HG02840 (cell line): Measurements from ENCODE around the gene C11orf98.
"Not testable (repeated sequence)": the region's sequence is repeated elsewhere in the genome, so short reads cannot be mapped to it uniquely, and the experiment has no call there.

Experiments used
- ATAC-seq: cut with Tn5 transposase; IDR thresholded peaks from one replicate; pipeline ENCODE4 v1.9.1; 2021; ENCODE audit warnings: mild to moderate bottlenecking, moderate library complexity, moderate number of reproducible peaks; ENCODE audit not compliant: unreplicated experiment, low FRiP score

Gene C11orf98

GRCh38 chr11:62687508-62688396 lies 22.7 kb upstream of the C11orf98 start:
- no peak for ATAC-seq

- ATAC-seq, result no peak
Observed at GRCh38 chr11:62682518-62682917, 17.5 kb upstream of the C11orf98 start.

- no peak for ATAC-seq
Observed at GRCh38 chr11:62680825-62681240, 15.8 kb upstream of the C11orf98 start.

GRCh38 chr11:62678770-62679696 lies 14.0 kb upstream of the C11orf98 start, which contains the start of gene UBXN1:
Gene UBXN1 (minus strand): TSS chr11:62679073. CDS start chr11:62678923, 150 bp downstream.
- ATAC-seq, result peak; percentile 57

GRCh38 chr11:62678433-62678769 lies 13.4 kb upstream of the C11orf98 start:
- ATAC-seq, result no peak

GRCh38 chr11:62677714-62678113 lies 12.7 kb upstream of the C11orf98 start:
- ATAC-seq, result no peak

GRCh38 chr11:62677156-62677555 lies 12.1 kb upstream of the C11orf98 start:
- no peak for ATAC-seq

- ATAC-seq, result no peak
Observed at GRCh38 chr11:62676698-62677097, 11.7 kb upstream of the C11orf98 start.

GRCh38 chr11:62675415-62675814 lies 10.4 kb upstream of the C11orf98 start:
- not testable (repeated sequence) for ATAC-seq

- no peak for ATAC-seq
Observed at GRCh38 chr11:62673196-62673525, 8.2 kb upstream of the C11orf98 start.

- peak; percentile 59 for ATAC-seq
Observed at GRCh38 chr11:62671608-62672389, 6.8 kb upstream of the C11orf98 start, which contains the start of the genes LBHD1 and UQCC3. Gene LBHD1 (minus strand): TSS chr11:62672267. CDS start chr11:62670031, 2,236 bp downstream. Gene UQCC3 (plus strand): TSS chr11:62671673. CDS start chr11:62671746, 73 bp downstream.

GRCh38 chr11:62671236-62671607 lies 6.2 kb upstream of the C11orf98 start:
- no peak for ATAC-seq

- no peak for ATAC-seq
Observed at GRCh38 chr11:62669420-62670161, 4.6 kb upstream of the C11orf98 start.

GRCh38 chr11:62667460-62667859 lies 2.5 kb upstream of the C11orf98 start:
- ATAC-seq, result no peak

- no peak for ATAC-seq
Observed at GRCh38 chr11:62666259-62666926, 1.4 kb upstream of the C11orf98 start.

- ATAC-seq, result peak; percentile 17
Observed at GRCh38 chr11:62665599-62666258, 719 bp upstream of the C11orf98 start.

- no peak for ATAC-seq
Observed at GRCh38 chr11:62664405-62665074, 470 bp downstream of the C11orf98 start.

- ATAC-seq, result no peak
Observed at GRCh38 chr11:62656796-62657429, 8.1 kb downstream of the C11orf98 start.
